ENCODE data around the gene RIF1. TPM values are rescaled to one million over a fixed set of nuclear protein-coding genes. Genes with fewer than 3 reads are reported as not detected.
A peak's percentile ranks its signal among the peaks of the same experiment; 100 is the strongest.
"Not testable (repeated sequence)": the region's sequence is repeated elsewhere in the genome, so short reads cannot be mapped to it uniquely, and the experiment has no call there.

The RIF1 gene
- polyA plus RNA-seq, 3 donors from 2014 or later: 10.3 to 32.7 (median 14.2) TPM

DNA sequence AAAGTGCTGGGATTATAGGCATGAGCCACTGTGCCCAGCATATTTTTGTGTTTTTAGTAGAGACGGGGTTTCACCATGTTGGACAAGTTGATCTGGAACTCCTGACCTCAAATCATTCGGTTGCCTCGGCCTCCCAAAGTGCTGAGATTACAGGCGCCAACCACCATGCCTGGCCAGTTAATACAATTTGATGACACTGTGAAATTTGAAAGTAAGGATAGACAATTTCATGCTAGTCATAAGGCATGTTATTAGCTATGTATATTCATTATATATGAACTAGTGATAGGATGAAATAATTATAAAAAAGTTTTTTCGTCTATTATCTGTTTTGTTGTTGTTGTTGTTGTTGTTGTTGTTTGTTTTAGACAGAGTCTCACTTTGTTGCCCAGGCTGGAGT lies 8.6 kb upstream of the RIF1 start:
- H3K36me3 Mint-ChIP-seq: no peaks in the 10 kb centered on the region
- H3K27me3 Mint-ChIP-seq (ENCODE audit: low read depth in 3 of 3): peaks cover 0 to 3% (median 2%) of the 10 kb centered on the region in 3 donors
- DNase-seq: no peak
- H3K9me3 Mint-ChIP-seq: no peaks in the 10 kb centered on the region
- H3K27ac Mint-ChIP-seq: no peak overlapping the region
- H3K4me1 Mint-ChIP-seq: no peaks in the 10 kb centered on the region
- H3K4me3 Mint-ChIP-seq: no peak overlapping the region

DNA sequence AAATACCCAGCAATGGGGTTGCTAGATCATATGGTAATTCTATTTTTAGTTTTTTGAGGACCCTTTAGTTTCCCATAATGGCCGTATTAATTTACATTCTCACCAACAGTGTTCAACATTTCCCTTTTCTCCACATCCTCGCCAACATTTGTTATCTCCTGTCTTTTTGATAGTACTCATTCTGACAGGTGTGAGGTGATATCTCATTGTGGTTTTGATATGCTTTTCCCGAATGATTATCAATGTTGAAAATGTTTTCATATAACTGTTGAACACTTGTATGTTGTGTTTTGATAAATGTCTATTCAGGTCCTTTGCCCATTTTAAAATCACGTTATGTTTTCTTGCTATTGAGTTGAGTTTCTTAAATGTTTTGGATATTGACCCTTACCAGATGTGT lies 5.8 kb upstream of the RIF1 start:
- DNase-seq: no peak
- Mint-ChIP-seq H3K4me3 (no peak overlapping the region), H3K9me3 (no peaks in the 10 kb centered on the region), H3K27ac (no peak overlapping the region), H3K36me3 (no peaks in the 10 kb centered on the region), H3K4me1 (no peaks in the 10 kb centered on the region), H3K27me3 (ENCODE audit: low read depth in 3 of 3) (peaks cover 0 to 4% (median 0%) of the 10 kb centered on the region in 3 donors)

DNA sequence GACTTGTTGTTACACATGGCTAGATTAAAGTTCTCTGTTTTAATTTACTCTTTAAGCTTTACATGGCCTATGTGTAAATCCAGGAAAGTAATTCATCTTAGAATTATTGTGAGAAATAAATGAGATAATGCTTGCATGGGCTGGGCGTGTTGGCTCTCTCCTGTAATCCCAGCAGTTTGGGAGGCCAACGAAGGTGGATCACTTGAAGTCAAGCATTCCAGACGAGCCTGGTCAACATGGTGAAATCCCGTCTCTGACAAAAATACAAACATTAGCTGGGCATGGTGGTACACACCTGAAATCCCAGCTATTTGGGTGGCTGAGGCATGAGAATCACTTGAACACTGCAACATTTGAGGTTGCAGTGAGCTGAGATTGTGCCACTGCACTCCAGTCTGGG lies 4.3 kb upstream of the RIF1 start:
- no peak overlapping the region for H3K27ac Mint-ChIP-seq
- no peaks in the 10 kb centered on the region for H3K36me3 Mint-ChIP-seq
- DNase-seq: no peak
- H3K4me3 Mint-ChIP-seq: no peak overlapping the region
- H3K9me3 Mint-ChIP-seq: no peaks in the 10 kb centered on the region
- H3K27me3 Mint-ChIP-seq (ENCODE audit: low read depth in 3 of 3): peaks cover 0 to 4% (median 0%) of the 10 kb centered on the region in 3 donors
- peaks cover 6 to 8% of the 10 kb centered on the region in 2 donors for H3K4me1 Mint-ChIP-seq

DNA sequence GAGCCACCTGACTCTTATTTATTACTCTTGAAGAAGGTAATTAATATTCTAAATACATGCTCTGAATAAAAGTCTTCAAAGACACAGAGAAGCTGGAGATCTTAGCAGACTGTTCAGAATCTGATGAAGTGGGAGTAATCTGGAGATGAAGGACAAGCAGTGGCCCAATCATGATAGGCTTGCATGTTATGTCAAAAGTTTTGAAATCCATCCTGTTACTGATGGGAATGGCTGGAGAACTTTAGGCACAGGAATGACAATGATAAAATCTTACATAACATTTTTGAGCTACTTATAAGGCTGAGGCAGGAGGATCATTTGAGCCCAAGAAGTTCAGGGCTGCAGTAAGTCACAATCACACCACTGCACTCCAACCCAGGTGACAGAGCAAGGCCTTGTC lies 2.4 kb upstream of the RIF1 start:
- Mint-ChIP-seq H3K27ac (no peak overlapping the region), H3K36me3 (no peaks in the 10 kb centered on the region)

DNA sequence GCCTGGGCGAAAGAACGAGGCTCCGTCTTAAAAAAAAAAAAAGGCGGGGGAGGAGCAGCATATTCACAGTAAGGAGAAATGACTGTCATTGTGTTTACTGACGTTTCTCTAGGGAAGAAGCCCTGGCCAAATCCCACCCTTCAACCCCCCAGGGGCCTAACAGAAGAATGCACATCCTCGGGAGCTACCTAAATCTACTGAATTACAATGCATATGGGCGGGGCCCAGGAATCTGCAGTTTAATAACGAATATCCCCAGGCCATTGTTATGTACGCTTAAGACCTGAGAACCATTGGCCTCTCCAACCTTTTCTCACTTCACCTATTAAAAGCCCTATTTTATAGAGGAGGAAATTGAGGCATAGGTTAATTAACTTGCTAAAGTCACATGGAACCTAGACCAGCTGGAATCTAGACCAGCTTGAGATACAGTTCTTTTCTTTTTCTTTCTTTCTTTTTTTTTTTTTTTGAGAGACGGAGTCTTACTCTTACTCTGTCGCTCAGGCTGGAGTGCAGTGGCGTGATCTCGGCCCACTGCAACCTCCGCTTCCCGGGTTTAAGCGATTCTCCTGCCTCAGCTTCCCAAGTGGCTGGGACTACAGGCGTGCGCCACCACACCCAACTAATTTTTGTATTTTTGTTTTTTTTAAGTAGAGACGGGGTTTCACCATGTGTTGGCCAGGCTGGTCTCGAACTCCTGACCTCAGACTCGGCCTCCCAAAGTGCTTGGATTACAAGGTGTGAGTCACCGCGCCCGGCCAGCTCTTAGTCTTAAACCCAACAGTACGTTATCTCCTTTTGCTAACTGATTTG lies 708 bp upstream of the RIF1 start:
- Mint-ChIP-seq H3K27me3 (ENCODE audit: low read depth in 3 of 3) (peaks cover 0 to 4% (median 0%) of the 10 kb centered on the region in 3 donors), H3K4me3 (peak overlapping the region; percentile 90 to 98 (median 95)), H3K4me1 (peaks cover 26 to 31% of the 10 kb centered on the region in 2 donors), H3K9me3 (no peaks in the 10 kb centered on the region), H3K36me3 (no peaks in the 10 kb centered on the region), H3K27ac (peak overlapping the region; percentile 84 to 95 (median 94))
- no peak for DNase-seq

More for the DNA sequence above, 2.4 kb upstream of the RIF1 start:
- DNase-seq: no peak
- Mint-ChIP-seq H3K4me1 (peaks cover 23 to 27% of the 10 kb centered on the region in 2 donors), H3K9me3 (no peaks in the 10 kb centered on the region), H3K27me3 (ENCODE audit: low read depth in 3 of 3) (peaks cover 0 to 4% (median 0%) of the 10 kb centered on the region in 3 donors), H3K4me3 (peak overlapping the region in 1 of 5 donors; percentile 4)

DNA sequence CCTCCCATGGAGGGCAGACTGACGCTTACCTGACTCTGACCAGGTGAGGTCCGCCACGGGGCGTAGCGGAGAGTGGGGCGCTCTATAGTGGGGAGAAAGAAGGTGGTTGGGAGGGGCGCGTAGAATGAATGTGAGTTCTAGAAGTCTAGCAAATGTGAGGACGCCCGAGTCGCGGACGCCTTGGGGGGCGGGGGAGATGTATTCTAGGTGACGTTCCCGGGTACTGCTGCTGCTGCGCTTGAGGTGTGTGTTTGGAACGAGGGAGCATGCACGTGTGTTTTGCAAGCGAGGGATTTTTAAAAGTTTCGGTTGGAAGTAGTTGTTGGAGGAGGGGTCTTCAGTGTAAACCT lies 758 bp downstream of the RIF1 start:
- peaks cover 26 to 31% of the 10 kb centered on the region in 2 donors for H3K4me1 Mint-ChIP-seq
- no peaks in the 10 kb centered on the region for H3K9me3 Mint-ChIP-seq
- peak overlapping the region; percentile 90 to 98 (median 95) for H3K4me3 Mint-ChIP-seq
- no peak for DNase-seq
- H3K27me3 Mint-ChIP-seq (ENCODE audit: low read depth in 3 of 3): peaks cover 0 to 2% (median 0%) of the 10 kb centered on the region in 3 donors
- peak overlapping the region; percentile 84 to 95 (median 94) for H3K27ac Mint-ChIP-seq
- H3K36me3 Mint-ChIP-seq: no peaks in the 10 kb centered on the region

DNA sequence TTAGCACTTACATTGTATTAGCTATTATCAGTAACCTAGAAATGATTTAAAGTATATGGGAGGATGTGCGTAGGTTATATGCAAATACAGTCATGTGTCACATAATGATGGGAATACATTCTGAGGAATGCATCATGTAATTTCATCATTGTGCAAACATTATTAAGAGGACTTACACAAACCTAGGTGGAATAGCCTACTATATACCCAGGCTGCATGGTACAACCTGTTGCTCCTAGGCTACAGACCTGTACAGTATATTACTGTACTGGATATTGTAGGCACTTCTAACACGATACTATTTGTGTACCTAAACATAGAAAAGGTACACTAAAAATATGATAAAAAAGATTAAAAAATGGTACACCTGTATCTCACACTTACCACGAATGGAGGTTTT lies 7.9 kb downstream of the RIF1 start:
- Mint-ChIP-seq H3K4me3 (no peak overlapping the region), H3K9me3 (no peaks in the 10 kb centered on the region), H3K27ac (no peak overlapping the region), H3K36me3 (peaks cover 9 to 21% (median 11%) of the 10 kb centered on the region in 3 donors), H3K27me3 (ENCODE audit: low read depth in 3 of 3) (peaks cover 0 to 1% (median 0%) of the 10 kb centered on the region in 3 donors), H3K4me1 (peaks cover 11 to 25% of the 10 kb centered on the region in 2 donors)
- DNase-seq: no peak

DNA sequence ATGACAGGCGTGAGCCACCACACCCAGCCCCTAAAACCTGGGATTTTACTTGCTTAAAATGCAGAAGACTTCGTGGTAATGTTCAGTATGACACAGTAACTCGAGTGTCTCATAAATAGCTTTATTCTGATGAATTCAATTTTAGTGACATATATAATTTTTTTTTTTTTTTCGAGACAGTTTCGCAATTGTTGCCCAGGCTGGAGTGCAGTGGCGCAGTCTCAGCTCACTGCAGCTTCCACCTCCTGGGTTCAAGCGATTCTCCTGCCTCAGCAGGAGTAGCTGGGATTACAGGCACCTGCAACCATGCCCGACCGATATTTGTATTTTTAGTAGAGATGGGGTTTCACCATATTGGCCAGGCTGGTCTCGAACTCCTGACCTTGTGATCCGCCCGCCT lies 12.0 kb downstream of the RIF1 start:
- H3K27me3 Mint-ChIP-seq (ENCODE audit: low read depth in 3 of 3); H3K9me3 Mint-ChIP-seq; H3K4me3 Mint-ChIP-seq; DNase-seq; H3K27ac Mint-ChIP-seq: not testable (repeated sequence)
- Mint-ChIP-seq H3K36me3 (peaks cover 17 to 35% (median 21%) of the 10 kb centered on the region in 3 donors), H3K4me1 (peaks cover 16 to 44% of the 10 kb centered on the region in 2 donors)

DNA sequence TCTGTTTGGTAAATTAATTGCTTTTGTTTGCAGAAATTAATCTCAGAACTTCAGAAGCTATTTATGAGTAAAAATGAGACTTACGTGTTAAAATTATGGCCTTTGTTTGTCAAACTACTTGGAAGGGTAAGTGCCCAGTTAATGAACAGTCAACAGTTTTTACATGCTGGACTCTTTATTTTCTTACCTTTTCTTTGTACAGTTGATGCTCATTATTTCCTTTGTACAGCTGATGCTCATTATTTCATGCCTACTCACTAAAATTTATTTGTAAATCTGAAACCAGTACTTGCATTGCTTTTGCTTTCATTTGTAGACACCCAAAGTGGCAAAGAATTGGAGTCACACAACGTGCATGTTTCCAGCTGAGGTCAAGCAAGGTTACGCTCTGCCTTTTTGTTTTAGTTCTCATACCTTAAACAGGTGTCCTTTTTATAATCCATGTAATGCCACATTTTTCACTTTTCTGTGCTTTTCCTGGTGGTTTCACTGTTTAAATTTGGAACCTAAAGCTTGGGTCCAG lies 13.3 kb downstream of the RIF1 start:
- Mint-ChIP-seq H3K4me1 (peaks cover 15 to 39% of the 10 kb centered on the region in 2 donors), H3K36me3 (peaks cover 14 to 31% (median 16%) of the 10 kb centered on the region in 3 donors), H3K4me3 (no peak overlapping the region), H3K9me3 (no peaks in the 10 kb centered on the region), H3K27ac (peak overlapping the region in 5 of 6 donors; percentile 2 to 65 (median 51)), H3K27me3 (ENCODE audit: low read depth in 3 of 3) (peaks cover 0 to 1% (median 0%) of the 10 kb centered on the region in 3 donors)
- DNase-seq: no peak

DNA sequence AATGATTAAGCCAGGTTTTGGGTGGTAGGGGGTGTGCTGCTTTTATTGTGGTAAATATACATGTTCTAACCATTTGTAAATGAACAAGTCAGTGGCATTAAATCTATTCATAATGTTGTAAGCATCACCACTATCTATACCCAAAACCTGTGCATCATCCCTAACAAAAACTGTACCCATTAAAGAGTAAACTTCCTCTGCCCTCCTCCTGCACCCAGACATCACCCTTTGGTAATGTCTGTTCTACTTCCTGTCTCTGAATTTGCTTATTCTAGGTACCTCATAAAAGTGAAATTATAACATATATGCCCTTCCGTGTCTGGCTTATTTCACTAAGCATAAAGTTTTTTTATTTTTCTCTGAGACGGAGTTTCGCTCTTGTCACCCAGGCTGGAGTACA lies 14.1 kb downstream of the RIF1 start:
- DNase-seq: no peak

DNA sequence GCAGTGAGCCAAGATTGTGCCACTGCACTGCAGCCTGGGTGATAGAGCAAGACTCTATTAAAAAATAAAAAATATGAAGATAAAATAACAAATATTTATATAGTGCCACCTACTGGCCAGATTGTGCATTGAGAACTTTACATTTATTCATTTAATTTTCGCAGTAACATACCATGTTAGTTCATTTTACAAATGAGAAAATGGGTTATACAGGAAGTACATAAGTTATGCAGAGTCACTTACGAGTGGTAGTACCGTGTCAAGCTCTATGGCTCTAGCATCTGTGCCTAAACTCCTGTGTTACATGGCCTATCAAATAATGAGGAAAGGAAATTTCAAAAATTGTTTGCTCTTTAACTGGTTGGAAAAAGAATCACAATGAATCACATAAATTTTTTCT lies 27.9 kb downstream of the RIF1 start:
- DNase-seq: peak in 2 of 3 donors; percentile 18 to 20
- H3K27ac Mint-ChIP-seq: peak overlapping the region in 2 of 6 donors; percentile 5 to 41
- no peaks in the 10 kb centered on the region for H3K9me3 Mint-ChIP-seq
- H3K36me3 Mint-ChIP-seq: peaks cover 16 to 48% (median 21%) of the 10 kb centered on the region in 3 donors
- no peak overlapping the region for H3K4me3 Mint-ChIP-seq
- no peaks in the 10 kb centered on the region for H3K27me3 Mint-ChIP-seq (ENCODE audit: low read depth in 3 of 3)
- peaks cover 2 to 5% of the 10 kb centered on the region in 2 donors for H3K4me1 Mint-ChIP-seq

More for the DNA sequence above, 14.1 kb downstream of the RIF1 start:
- Mint-ChIP-seq H3K9me3 (no peaks in the 10 kb centered on the region), H3K4me1 (peaks cover 18 to 44% of the 10 kb centered on the region in 2 donors), H3K36me3 (peaks cover 16 to 37% (median 19%) of the 10 kb centered on the region in 3 donors), H3K4me3 (no peak overlapping the region), H3K27me3 (ENCODE audit: low read depth in 3 of 3) (peaks cover 0 to 1% (median 0%) of the 10 kb centered on the region in 3 donors), H3K27ac (peak overlapping the region in 5 of 6 donors; percentile 11 to 67 (median 58))

DNA sequence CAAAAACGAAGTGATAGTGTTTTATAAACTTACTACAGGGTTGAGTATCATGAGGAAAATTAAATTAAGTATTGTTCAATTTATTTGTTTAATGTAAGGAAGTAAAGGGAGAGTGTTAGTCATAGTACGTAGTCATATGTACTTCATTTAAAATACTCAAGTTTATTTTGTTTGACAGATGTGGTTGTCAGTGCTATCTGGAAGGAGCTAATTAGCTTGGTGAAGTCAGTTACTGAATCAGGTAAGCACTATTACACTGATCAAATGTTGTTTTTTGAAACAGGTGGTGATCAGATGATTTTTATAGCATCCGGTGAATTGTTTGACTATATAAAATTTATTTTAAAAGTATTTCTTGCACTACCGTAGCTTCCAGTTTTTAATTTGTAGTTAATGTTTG lies 28.8 kb downstream of the RIF1 start:
- no peak for DNase-seq
- Mint-ChIP-seq H3K4me1 (peaks cover 0 to 2% of the 10 kb centered on the region in 2 donors), H3K9me3 (no peaks in the 10 kb centered on the region), H3K4me3 (no peak overlapping the region), H3K36me3 (peaks cover 14 to 45% (median 18%) of the 10 kb centered on the region in 3 donors), H3K27ac (no peak overlapping the region), H3K27me3 (ENCODE audit: low read depth in 3 of 3) (no peaks in the 10 kb centered on the region)

DNA sequence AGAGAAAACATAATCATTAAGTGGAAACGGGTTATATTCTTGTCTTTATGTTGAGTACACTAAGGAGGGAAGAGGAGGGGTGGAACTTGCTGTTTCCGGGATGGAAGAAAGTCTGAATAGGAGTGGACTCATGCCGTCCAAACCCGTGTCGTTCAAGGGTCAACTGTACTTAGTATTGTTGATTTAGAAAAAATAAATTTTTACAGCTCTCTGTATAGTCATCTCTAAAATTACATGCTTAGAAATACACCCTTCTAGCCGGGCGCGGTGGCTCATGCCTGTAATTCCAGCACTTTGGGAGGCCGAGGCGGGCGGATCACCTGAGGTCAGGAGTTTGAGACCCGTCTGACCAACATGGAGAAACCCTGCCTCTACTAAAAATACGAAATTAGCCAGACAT lies 29.4 kb downstream of the RIF1 start:
- no peaks in the 10 kb centered on the region for H3K27me3 Mint-ChIP-seq (ENCODE audit: low read depth in 3 of 3)
- H3K36me3 Mint-ChIP-seq: peaks cover 17 to 49% (median 18%) of the 10 kb centered on the region in 3 donors
- peak overlapping the region in 1 of 6 donors; percentile 57 for H3K27ac Mint-ChIP-seq
- H3K9me3 Mint-ChIP-seq: no peaks in the 10 kb centered on the region
- no peak for DNase-seq
- peaks cover 0 to 2% of the 10 kb centered on the region in 2 donors for H3K4me1 Mint-ChIP-seq
- no peak overlapping the region for H3K4me3 Mint-ChIP-seq

DNA sequence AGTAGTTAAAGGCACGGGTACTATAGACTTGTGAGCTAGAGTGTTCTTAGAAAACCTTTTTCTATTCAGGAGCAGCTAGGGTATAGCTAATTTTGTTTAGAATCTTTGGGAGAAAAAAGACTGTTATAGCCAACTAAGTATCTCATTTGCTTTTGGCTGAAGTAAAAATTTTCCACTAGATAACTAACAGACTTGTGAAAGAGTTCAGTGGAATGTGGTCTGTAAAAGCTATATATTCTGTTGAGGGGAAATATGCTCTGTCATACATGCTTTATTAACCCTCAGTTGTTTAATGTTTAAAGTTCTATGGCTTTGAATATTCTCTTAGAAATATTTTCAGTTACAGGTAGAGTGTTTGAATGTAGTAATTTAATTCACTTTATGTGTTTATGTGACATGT lies 49.7 kb downstream of the RIF1 start:
- Mint-ChIP-seq H3K27me3 (ENCODE audit: low read depth in 3 of 3) (no peaks in the 10 kb centered on the region), H3K27ac (no peak overlapping the region), H3K36me3 (peaks cover 46 to 58% (median 55%) of the 10 kb centered on the region in 3 donors), H3K4me3 (no peak overlapping the region), H3K9me3 (no peaks in the 10 kb centered on the region), H3K4me1 (no peaks in the 10 kb centered on the region)
- no peak for DNase-seq

Measured in immature natural killer cell (primary cell).